T-helper 1 cell (primary cell): ENCODE measurements around the gene ARSI.
"Not testable (repeated sequence)": the region's sequence is repeated elsewhere in the genome, so short reads cannot be mapped to it uniquely, and the experiment has no call there.

Source experiments
- DNase-seq, 5 donors: peaks; one replicate each; pipeline ENCODE4 v3.0.0-alpha.2; 2012 to 2020

ARSI gene

GRCh38 chr5:150264667-150265603, 37.8 kb downstream of the ARSI start:
- no peak for DNase-seq

DNA sequence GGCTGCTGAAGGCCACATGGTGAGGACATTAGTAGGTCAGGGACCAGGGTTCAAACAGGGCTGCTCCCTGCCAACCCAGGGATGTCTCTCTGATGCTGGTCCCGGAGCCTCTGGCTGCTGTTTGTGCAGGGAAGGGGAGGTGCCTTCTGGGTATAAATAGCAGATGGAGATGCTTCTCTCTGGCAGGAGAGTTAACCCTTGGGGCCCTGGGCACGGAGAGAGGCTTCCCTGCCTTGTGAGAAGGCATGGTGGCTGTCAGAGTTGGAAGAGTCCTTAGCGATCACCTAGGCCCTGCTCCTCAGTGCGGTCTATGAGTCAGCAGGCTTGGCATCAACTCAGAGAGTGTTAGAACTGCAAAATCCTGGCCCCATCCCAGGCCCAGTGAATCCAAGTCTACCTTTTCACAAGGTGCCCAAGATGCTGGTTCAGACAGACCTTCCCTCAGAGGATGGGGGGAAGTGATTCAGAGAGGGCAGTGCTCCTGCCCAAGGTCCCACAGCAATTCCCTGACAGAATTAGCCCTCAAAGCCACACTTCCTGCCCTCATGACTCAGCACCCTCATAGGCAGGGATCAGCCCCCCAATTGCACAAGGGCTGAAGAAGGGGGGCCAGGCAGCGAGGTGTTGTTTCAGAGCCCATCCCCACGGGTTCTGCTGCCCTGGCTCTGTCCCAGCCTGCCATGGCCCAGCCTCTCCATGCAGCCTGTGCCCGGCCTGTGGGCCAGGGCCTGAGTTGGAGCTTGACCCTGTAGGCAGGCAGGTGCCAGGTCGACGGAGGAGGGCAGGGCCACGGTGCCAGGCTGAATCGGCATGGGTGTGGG, 38.7 kb downstream of the ARSI start:
- DNase-seq = no peak

GRCh38 chr5:150263375-150263775, 39.3 kb downstream of the ARSI start:
- DNase-seq = no peak

GRCh38 chr5:150262502-150262901, 40.2 kb downstream of the ARSI start:
- no peak for DNase-seq

DNA sequence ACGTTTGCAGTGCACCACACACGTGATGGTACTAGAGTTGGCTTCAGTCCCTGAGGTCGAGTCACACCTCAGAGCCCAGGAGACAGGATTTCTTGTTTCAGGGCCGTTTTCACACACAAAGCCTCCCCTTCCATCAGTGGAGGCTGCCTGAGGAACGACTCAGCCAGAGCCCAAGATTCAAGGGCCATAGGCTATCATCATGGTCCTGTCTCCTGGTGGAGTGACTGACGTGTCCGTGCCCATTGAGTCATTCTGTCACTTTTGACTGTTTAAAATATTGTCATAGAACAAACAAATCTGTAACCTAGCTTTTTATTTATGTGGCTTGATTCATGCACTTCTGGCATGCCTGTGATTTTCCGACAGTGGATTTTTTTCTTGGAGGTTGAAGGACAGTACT, 41.5 kb downstream of the ARSI start:
- no peak for DNase-seq

DNA sequence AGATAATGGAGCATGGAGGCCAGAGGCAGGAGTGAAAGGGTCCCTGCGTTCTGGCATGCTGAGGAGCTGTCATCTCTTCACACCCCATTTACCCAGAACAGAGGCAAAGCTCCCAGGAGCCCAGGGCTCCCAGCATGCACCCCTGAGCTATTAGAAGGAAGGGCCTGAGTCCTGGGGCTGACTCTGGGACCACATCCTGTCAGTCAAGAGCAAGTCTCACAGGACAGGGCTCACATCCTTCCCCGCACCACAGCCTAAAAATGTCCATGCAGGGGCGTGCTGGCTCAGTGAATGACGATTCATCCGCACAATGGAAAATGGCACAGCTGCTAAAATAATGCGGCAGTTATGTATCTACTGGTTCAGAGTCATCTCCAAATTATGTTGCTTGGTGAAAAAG, 44.6 kb downstream of the ARSI start:
- DNase-seq = no peak

DNA sequence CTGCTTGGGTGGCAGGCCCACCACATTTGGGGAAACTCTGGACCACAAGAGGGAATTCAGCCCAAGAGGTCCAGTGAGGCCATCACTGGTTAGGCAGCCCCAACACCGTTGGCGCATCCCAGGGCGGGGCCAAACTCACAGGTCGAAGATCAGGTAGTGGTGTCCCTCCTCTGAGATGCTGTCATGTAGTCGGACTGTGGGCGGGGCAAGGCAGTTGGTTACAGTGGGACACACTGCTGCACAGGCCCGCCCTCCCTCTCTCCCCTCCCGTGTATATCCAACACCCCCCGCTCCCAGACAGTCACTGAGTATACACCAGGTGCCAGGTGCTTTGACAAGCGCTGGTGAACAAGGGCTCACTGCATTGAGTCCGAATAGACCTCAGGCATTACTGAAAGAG, 45.3 kb downstream of the ARSI start:
- DNase-seq = no peak

DNA sequence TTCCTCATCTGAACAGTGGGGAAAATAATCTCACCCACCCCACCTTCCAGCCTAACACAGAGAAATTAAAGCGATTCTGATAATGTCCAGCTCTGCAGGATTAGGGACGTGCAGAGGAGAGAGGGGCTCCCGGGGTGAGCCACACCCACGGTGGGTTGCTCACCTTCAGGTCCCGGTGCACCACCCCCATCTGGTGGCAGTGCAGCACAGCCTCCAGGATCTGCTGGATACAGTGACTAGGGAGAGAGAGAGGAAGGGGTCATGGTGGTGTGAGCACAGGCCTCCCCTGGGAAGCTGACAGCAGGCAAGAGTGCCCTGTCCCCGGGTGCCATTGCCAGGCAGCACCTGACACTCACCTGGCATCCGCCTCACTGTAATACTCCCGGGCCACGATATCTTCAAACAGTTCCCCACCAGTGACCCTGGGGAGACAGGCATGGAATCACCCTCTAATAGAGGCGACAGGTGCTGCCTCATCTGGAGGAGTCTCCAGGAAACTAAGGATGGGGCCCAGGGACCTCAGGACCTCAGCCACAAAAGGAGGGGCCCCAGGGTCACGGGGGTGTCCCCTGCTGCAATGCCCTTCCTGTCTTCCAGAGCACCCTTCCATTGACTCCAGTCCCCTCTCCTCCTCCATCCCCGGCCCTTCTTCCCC, 46.2 kb downstream of the ARSI start:
- no peak for DNase-seq

- DNase-seq = no peak
These were observed 46.9 kb downstream of the ARSI start for GRCh38 chr5:150255659-150256409.

DNA sequence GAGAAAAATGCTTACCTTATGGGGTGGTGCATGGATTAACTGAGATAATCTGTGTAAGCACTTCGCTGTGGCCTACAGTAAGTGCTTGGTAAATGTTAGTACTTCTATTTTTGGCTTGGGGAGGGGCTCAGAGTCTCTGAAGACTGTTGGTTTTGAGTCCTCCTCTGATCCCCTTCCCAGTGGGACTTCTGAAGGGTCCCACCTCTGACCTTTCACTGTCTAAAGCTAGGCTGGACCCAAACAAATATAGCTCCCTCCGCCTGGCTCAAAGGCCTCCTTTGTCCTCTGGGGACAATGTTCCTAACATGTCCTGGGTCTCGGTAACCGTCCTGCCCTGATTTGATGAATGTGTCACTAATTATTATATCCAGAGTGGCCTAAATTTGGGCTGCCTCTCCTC, 47.9 kb downstream of the ARSI start:
- DNase-seq = no peak

- DNase-seq = no peak
These were observed 48.3 kb downstream of the ARSI start for GRCh38 chr5:150254363-150254762.

DNA sequence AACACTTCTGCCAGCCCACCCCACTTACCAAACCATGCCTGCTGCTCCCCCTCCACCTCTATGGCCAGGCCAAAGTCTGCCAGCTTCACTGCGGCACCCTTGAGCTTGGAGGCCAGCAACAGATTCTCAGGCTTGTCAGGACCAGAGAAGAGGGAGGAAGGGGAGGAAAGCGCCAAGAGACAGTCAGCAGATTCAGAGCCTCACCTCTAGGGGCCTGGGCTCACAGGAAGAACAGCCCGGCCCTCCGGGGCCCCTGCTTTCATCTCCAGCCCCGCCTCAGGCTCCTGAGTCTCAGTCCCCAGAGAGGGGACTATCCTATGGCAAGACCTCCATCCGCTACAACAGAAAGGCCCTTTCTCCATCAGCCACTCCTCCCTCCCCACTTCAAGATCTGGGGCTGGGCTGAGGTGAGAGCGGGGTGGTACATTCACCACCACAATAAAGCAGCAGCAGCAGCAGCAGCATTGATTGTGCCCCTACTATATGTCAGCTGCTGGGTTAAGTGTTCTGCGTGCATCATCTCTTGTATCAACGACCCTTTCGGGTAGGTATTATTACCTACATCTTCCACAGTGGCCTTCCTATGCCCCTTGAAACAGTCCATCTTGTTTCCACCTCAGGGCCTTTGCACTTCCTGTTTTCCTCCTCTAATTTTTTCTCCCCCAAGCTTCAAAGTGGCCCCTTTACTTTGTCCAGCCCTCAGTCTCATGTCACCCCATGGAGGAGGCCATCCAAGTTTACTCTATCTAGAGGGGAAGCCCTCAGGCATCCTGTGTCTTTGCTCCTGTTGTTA, 49.1 kb downstream of the ARSI start:
- DNase-seq = no peak

DNA sequence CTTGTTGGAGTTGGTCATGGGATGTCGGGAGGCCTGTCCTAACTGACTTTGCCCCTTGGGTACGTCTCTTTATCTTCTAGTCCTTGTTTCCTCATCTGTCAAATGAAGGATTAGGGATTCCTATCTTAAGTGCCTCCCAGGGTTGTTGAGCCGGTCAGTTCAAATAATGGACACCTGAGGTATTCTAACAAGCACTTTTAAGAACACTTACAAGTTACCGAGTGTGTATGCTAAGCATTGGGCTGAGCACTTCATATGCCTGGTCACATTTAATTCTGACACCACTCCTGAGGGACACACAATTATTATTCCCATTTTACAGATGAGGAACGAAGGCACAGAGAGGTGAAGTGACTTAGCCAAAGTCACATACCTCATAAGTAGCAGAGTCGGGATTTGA, 50.2 kb downstream of the ARSI start:
- no peak for DNase-seq

DNA sequence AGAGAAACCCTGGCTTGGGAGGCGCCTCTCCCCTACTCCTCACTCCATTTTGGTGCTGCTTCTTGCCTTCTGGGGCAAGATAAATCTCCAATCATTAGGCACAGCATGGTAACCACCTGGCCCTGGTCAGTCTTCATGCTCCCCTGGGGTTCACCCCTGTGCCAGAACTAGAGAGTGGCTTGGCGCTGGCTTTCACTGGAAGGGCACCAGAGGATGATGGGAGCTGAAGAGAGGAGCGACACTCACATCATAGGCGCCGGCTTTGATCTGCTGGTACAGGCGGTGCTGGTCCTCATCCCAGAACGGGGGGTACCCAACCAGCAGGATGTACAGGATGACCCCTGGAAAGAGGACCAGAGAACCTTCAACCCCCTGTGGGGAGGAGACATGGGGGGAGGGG, 51.2 kb downstream of the ARSI start:
- no peak for DNase-seq

GRCh38 chr5:150249744-150250143, 53.0 kb downstream of the ARSI start:
- no peak for DNase-seq

DNA sequence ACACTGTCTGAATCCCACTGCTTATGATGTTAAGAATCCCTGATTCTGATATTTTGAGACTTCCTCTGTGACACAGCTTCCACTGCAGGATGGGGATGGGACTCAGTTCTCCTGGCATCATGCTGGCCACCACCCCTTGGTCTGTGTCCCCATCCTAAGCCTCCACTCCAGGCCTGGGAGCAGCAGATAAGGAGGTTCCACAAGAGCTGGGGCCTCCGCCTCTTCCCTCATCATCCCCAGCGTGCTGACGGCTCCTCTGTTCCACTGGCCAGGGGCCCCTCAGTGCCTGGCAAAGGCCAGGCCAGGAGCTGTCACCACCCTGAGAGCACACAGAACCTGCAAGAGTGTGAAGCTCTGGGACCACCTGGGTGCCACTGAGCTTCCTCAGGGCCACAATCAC, 53.8 kb downstream of the ARSI start:
- no peak for DNase-seq

GRCh38 chr5:150248493-150248892, 54.2 kb downstream of the ARSI start:
- DNase-seq = not testable (repeated sequence)

DNA sequence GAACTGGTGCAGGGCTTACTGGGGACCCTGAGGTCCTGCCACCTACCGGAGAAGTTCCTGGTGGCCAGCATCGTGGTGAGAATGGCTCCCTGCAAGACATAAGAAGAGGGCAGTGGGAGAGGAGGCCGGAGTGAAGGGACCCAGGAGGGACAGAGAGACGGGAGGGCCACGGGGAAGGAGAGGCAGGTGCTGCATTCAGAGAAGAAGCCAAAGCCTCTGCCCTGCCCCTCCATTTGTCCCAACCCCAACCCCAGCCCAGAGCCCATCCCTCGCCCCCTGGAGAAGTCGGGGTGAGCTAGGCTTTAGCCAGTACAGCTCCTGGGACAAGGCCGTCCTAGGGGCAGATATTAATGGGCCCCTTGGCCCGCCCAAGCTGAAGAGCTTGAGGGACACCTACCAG, 55.0 kb downstream of the ARSI start:
- DNase-seq = no peak

- no peak for DNase-seq
These were observed 55.9 kb downstream of the ARSI start for GRCh38 chr5:150246835-150247234.

DNA sequence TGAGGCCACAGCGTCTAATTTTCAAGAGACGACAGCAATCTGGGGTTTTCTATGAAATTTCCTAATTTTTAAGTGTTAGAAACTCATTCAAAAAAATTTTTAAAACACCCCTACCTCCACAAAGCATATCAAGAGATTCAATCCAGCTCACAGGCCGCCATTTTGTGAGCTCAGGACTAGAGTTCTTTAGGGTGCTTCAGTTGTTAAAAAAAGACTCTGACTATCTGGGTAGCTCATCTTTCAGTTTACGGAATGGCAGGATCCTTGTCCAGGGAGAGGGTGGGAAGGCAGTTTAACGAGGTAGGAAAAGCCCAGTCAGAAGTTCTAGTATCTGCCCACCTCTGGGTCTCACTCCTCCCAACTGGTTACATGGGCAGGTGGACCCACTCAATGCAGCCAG, 56.3 kb downstream of the ARSI start:
- no peak for DNase-seq
